AG04449 (cell line): ENCODE data around the gene LYPD6B.

Experiments used
- CTCF ChIA-PET: fragments of 350-600 bp; formaldehyde crosslinking; extraction: SDS; loops from one replicate; lab custom pipeline; 2021; ENCODE audit warnings: antibody characterized with exemption; lab: Yijun Ruan, JAX
- POLR2A ChIA-PET: fragments of 400-600, 350-600 bp; formaldehyde crosslinking; extraction: SDS; loops from one replicate; lab custom pipeline; 2020; ENCODE audit warnings: antibody characterized with exemption, inconsistent platforms; lab: Yijun Ruan, JAX
- DNase-seq: peaks from one replicate; pipeline ENCODE4 v3.0.0-alpha.2; 2010; ENCODE audit warnings: low read depth, low spot score
- H3K4me3 ChIP-seq: 2 replicates; pipeline ENCODE4 v1.5.1; 2011; ENCODE audit warnings: low read depth, mild to moderate bottlenecking, control low read depth, low read length
- CTCF ChIP-seq: IDR thresholded peaks from one replicate; pipeline ENCODE4 v1.5.1; 2011; ENCODE audit warnings: mild to moderate bottlenecking, moderate library complexity, low read length, control low read depth, inconsistent platforms; ENCODE audit not compliant: insufficient read depth; ENCODE audit errors: missing control alignments

The LYPD6B gene

GRCh38 chr2:149112713-149113112 lies 74.2 kb downstream of the LYPD6B start:
- ChIA-PET CTCF (no interaction called here), POLR2A (no interaction called here)
- DNase-seq = no peak
- TF ChIP-seq CTCF = no peak
- no peak overlapping the region for H3K4me3 ChIP-seq

GRCh38 chr2:149115781-149116180 lies 77.3 kb downstream of the LYPD6B start:
- DNase-seq = no peak
- no peak overlapping the region for H3K4me3 ChIP-seq
- ChIA-PET POLR2A (no interaction called here), CTCF (no interaction called here)
- no peak for TF ChIP-seq CTCF

GRCh38 chr2:149119368-149119767 lies 80.9 kb downstream of the LYPD6B start:
- ChIA-PET CTCF (interaction anchor here (1.1 to 1.2 kb wide), 2 partner anchors 208 to 371 kb away, joined by 3 read pairs; no protein-coding TSS in a partner anchor), POLR2A (no interaction called here)
- H3K4me3 ChIP-seq = no peak overlapping the region
- DNase-seq = no peak
- TF ChIP-seq CTCF = no peak

- TF ChIP-seq CTCF = no peak
- DNase-seq = no peak
- no peak overlapping the region for H3K4me3 ChIP-seq
- ChIA-PET POLR2A (no interaction called here), CTCF (interaction anchor here (1.0 to 1.1 kb wide), 2 partner anchors 20 to 439 kb away, joined by 3 read pairs; no protein-coding TSS in a partner anchor)
Observed at GRCh38 chr2:149122516-149122915, 84.0 kb downstream of the LYPD6B start.

GRCh38 chr2:149125031-149125725 lies 86.7 kb downstream of the LYPD6B start:
- POLR2A ChIA-PET = no interaction called here
- CTCF ChIA-PET = no interaction called here
- no peak overlapping the region for H3K4me3 ChIP-seq
- TF ChIP-seq CTCF = no peak
- no peak for DNase-seq

- no peak for TF ChIP-seq CTCF
- POLR2A ChIA-PET = interaction anchor here (0.7 kb wide), 1 partner anchor 24 kb away, joined by 4 read pairs; no protein-coding TSS in a partner anchor
- CTCF ChIA-PET = interaction anchor here (0.8 kb wide), 1 partner anchor 112 kb away, joined by 3 read pairs; no protein-coding TSS in a partner anchor
- peak; percentile 33 for DNase-seq
- H3K4me3 ChIP-seq = no peak overlapping the region
Observed at GRCh38 chr2:149129433-149129832, 90.9 kb downstream of the LYPD6B start.
